GM19372 (cell line): Measurements from ENCODE around the gene DNAI1.
"Not testable (repeated sequence)": the region's sequence is repeated elsewhere in the genome, so short reads cannot be mapped to it uniquely, and the experiment has no call there.

Source experiments
- ATAC-seq: cut with Tn5 transposase; IDR thresholded peaks from one replicate; pipeline ENCODE4 v1.9.1; 2021; ENCODE audit warnings: mild to moderate bottlenecking, low read depth, moderate library complexity; ENCODE audit not compliant: unreplicated experiment

Gene DNAI1

DNA sequence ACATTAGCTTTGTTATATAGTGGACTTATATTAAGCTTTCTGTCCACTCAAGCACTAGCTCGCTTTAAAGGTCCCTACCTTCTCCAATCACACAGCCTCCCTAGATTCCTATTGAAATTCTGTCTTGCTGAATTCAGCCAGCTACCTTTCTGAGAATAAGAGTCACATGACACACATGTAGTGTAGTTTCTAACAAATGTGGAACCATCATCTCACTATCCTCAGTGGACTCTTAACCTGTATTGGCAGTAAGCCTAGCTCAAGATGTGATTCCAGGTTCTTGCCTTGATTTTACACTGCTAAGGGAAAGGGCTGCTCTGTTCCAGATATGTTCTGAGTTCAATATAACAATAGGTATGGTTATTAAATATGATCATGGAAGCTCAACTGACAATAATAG lies 11.7 kb upstream of the DNAI1 start:
- ATAC-seq = no peak

- no peak for ATAC-seq
These were observed 8.0 kb upstream of the DNAI1 start for GRCh38 chr9:34450644-34451043.

DNA sequence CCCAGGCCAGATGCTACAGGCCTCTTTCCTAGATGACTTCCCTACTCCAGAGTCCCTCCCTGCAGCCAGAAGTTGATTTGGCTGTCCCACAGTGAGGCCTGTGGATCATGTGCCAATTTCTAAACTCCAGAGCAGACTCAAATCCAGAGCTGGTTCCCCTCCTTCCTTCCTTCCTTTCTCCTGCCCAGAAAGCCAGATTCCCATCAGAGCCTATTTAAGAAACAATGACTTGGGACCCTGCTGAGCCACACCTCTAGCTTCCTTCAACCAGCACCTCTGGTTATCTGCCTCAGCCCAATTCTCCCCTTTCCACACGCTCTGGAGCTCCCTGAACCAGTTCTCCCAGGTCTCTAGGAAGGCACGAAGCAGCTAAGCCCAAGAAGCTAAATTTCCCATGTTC lies 7.5 kb upstream of the DNAI1 start:
- ATAC-seq = no peak

DNA sequence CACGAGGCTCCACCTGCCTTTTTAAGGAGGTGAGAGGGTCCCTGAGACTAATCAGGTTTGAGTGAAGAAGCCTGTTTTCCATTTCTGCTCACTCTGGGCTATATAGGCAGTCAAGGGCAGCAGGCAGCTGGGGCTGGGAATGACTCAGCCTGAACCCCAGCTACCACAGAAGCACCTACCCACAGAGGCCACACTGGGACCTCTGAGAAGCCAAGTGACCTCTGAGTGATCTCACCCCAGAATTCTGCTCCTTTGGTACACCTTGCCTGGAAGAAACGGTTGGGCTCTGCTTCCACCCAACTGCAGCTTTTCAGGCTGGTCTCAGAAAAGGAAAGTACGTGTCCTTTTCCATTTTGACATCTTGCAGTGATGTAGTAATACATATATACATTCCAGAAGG lies 7.1 kb upstream of the DNAI1 start:
- ATAC-seq = no peak

- ATAC-seq = no peak
These were observed 6.0 kb upstream of the DNAI1 start for GRCh38 chr9:34452568-34452967.

GRCh38 chr9:34454571-34455065 lies 4.0 kb upstream of the DNAI1 start:
- no peak for ATAC-seq

DNA sequence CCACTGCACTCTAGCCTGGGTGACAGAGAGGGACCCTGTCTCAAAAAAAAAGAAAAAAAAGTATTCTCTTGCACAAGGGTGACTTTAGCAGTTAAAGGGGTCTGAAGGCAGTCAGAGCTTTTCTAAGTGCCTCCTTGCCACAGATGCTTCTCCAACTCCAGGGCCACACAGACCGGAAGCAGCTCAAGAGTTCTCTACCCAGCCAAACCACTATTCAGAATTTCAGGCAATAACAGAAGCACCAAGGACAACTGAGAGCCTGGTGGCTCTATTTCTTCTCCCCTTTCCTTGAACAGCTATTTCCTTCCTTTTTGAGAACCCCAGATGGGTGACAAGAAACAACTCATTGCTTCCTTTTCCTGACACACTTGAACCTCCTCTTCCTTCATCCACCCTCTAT lies 2.5 kb upstream of the DNAI1 start:
- ATAC-seq = no peak

DNA sequence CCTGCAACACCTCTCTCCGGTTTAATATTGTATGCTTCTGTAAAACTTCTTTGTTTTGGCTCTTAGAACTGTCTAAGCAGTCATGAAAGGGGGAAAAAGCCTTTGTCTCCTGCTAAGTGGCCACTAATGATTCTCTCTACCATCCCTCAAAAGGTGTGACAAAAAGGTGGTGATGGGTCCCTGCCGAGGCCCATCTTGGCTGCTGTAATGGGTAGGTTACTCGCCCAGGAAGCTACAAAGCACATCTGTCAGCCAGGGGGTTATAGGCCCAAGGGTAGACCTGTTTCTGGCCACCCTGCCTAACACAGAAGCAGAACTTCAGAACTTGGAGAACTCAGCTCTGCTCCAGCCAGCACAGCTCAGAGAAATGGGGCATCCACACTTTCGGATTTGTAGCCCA lies 1.9 kb upstream of the DNAI1 start:
- ATAC-seq = no peak

GRCh38 chr9:34457266-34458012 lies 1.2 kb upstream of the DNAI1 start:
- no peak for ATAC-seq

- ATAC-seq = no peak
These were observed 345 bp downstream of the DNAI1 start for GRCh38 chr9:34458959-34459340.

DNA sequence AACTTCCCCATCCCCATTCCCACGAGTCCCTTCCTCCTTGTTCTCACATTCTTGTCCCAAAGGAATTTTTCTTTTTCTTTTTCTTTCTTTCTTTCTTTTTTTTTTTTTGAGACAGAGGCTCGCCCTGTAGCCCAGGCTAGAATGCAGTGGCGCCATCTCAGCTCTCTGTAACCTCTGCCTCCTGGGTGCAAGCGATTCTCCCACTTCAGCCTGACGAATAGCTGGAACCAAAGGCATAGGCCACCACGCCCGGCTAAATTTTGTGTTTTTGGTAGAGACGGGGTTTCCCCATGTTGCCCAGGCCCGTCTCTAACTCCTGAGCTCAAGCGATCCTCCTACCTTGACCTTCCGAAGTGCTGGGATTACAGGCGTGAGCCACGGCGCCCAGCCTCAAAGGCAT lies 751 bp downstream of the DNAI1 start:
- no peak for ATAC-seq

- ATAC-seq = no peak
These were observed 1.3 kb downstream of the DNAI1 start for GRCh38 chr9:34459941-34460340.

DNA sequence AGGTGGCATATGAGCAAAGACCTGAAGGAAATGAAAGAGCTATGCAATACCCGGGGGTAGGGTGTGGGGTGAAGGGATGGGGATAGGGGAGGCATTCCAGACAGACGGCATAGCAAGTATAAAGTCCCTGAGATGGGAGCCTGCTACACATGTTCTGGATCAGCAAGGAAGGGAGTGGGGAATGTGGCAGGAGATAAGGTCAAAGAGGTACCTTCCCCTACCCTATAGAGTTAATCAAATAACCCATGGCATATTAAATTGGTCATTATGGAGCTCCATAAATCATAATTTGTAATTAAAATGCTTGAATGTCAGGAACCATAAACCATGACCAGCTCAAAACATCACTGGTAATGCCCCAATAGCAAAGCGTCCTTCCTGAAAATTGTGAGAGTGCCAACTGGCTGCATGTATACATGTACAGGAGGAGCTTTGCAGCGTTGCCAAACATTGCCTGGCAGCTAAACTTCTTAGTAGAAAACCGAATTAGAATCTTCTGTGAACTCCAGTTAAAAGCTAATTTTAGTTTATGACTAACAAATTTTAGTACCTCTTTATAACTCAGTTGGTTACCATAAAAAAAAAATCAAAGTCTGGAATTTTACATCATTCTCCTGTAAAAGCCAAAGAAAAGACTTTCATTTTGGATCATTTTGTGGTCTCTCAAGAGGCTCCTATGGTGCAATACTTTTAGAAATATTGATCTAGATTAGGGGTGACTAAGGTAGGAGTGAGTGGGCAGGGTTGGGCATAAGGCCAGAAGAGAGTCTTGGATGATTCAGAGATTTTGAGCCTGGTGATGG lies 4.7 kb downstream of the DNAI1 start:
- ATAC-seq = no peak

GRCh38 chr9:34463901-34464232 lies 5.3 kb downstream of the DNAI1 start:
- no peak for ATAC-seq

GRCh38 chr9:34464571-34464970 lies 6.0 kb downstream of the DNAI1 start:
- no peak for ATAC-seq

GRCh38 chr9:34465468-34465867 lies 6.9 kb downstream of the DNAI1 start:
- no peak for ATAC-seq

GRCh38 chr9:34475097-34475496 lies 16.5 kb downstream of the DNAI1 start:
- ATAC-seq = no peak

GRCh38 chr9:34477541-34477940 lies 18.9 kb downstream of the DNAI1 start:
- ATAC-seq = no peak

DNA sequence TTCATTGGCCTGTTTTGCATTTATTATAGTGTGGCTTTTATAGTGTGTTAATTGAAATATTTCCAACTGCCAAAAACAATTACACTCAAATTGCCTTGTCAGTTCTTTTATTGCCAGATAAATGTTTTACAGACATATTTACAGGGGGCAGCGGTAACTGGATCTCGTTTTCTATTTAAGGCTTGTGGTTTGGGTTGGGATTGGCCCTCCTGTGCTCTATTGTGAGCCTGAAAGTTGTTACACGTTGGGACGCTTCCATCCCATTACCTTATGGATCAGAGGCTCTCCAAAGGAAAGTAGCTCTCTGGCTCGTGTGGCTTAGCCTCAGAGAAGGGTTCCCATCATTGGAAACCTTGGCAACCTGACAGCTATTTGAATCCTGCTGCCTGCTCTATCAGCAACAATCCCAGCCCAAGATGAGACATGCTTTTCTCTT lies 20.8 kb downstream of the DNAI1 start:
- ATAC-seq = no peak

DNA sequence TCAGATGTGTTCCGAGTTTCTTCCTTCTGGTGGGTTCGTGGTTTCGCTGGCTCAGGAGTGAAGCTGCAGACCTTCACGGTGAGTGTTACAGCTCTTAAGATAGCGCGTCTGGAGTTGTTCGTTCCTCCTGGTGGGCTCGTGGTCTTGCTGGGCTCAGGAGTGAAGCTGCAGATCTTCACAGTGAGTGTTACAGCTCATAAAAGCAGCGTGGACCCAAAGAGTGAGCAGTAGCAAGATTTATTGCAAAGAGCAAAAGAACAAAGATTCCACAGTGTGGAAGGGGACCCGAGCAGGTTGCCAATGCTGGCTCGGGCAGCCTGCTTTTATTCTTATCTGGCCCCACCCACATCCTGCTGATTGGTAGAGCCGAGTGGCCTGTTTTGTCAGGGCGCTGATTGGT lies 23.0 kb downstream of the DNAI1 start:
- not testable (repeated sequence) for ATAC-seq

DNA sequence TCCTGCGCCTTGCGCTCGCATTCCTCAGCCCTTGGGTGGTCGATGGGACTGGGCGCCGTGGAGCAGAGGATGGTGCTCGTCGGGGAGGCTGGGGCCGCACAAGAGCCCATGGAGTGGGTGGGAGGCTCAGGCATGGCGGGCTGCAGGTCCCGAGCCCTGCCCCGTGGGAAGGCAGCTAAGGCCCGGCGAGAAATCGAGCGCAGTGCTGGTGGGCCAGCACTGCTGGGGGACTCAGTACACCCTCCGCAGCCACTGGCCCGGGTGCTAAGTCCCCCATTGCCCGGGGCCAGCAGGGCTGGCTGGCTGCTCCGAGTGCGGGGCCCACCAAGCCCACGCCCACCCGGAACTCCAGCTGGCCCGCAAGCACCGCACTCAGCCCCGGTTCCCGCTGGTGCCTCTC lies 24.1 kb downstream of the DNAI1 start:
- ATAC-seq = not testable (repeated sequence)

- no peak for ATAC-seq
These were observed 26.1 kb downstream of the DNAI1 start for GRCh38 chr9:34484678-34485077.
